Sigmoid colon (tissue), 4 donors: ENCODE results near the gene NACA2.

Source experiments
- CTCF ChIP-seq, 4 experiments: fragments of 450-650 bp in 3 of 4; fragments of 200-600 bp in 1 of 4; IDR thresholded peaks; one replicate each; pipeline ENCODE4 v1.5.1; 2016 to 2019; ENCODE audit warnings: antibody characterized with exemption in 4 of 4, mild to moderate bottlenecking in 3 of 4, moderate library complexity in 2 of 4
- EP300 ChIP-seq, 4 donors: sonication (generic); formaldehyde crosslinking; IDR thresholded peaks; one replicate each; pipeline ENCODE4 v1.6.1; 2017; ENCODE audit warnings: antibody characterized with exemption in 4 of 4
- POLR2A ChIP-seq, 2 donors: fragments of 450-650 bp; IDR thresholded peaks; one replicate each; pipeline ENCODE4 v1.6.1; 2016; ENCODE audit warnings: antibody characterized with exemption in 2 of 2, mild to moderate bottlenecking in 2 of 2, moderate library complexity in 2 of 2
- POLR2AphosphoS5 ChIP-seq, 4 donors: sonication (generic); formaldehyde crosslinking; IDR thresholded peaks; one replicate each; pipeline ENCODE4 v1.6.1; 2017; ENCODE audit warnings: antibody characterized with exemption in 4 of 4

- TF ChIP-seq CTCF (IDR thresholded peaks at IDR 0.05) (no peak), EP300 (IDR thresholded peaks at IDR 0.05) (no peak), POLR2AphosphoS5 (IDR thresholded peaks at IDR 0.05) (no peak), POLR2A (IDR thresholded peaks at IDR 0.05) (peak in 1 of 2 donors; percentile 11)
Observed at GRCh38 chr17:61543786-61544415, 47.1 kb downstream of the NACA2 start.
